Osteoblast (primary cell): ENCODE data around the gene OR1D5. TPM values are rescaled to one million over a fixed set of nuclear protein-coding genes. Genes with fewer than 3 reads are reported as not detected.

Source experiments
- DNase-seq: peaks from one replicate; pipeline ENCODE4 v3.0.0; 2011; ENCODE audit warnings: low spot score, mixed read lengths; ENCODE audit not compliant: insufficient read length; ENCODE audit errors: missing footprints
- H2AFZ ChIP-seq: 2 replicates; pipeline ENCODE4 v1.6.0; 2011; ENCODE audit warnings: mild to moderate bottlenecking, low read length
- H3K27ac ChIP-seq: 2 replicates; pipeline ENCODE4 v1.5.1; 2011; ENCODE audit warnings: mild to moderate bottlenecking, low read depth, low read length, moderate library complexity
- H3K27me3 ChIP-seq: 2 replicates; pipeline ENCODE4 v1.6.0; 2012; ENCODE audit warnings: mild to moderate bottlenecking, control low read depth, inconsistent platforms, low read length, moderate library complexity; ENCODE audit not compliant: insufficient read depth
- H3K36me3 ChIP-seq: 2 replicates; pipeline ENCODE4 v1.5.1; 2011; ENCODE audit warnings: mild to moderate bottlenecking, low read length, control low read depth, moderate library complexity; ENCODE audit not compliant: insufficient read depth
- H3K4me1 ChIP-seq: 2 replicates; pipeline ENCODE4 v1.5.1; 2011; ENCODE audit warnings: mild to moderate bottlenecking, low read length, control low read depth, moderate library complexity; ENCODE audit not compliant: insufficient read depth
- H3K4me2 ChIP-seq: 2 replicates; pipeline ENCODE4 v1.6.0; 2011; ENCODE audit warnings: mild to moderate bottlenecking, low read length; ENCODE audit not compliant: insufficient read depth
- H3K4me3 ChIP-seq: fragments of 200-600 bp; sonication (generic); 3 replicates; pipeline ENCODE4 v1.5.1; 2012; ENCODE audit warnings: mild to moderate bottlenecking, low read length, inconsistent platforms; ENCODE audit not compliant: insufficient read depth
- H3K79me2 ChIP-seq: 2 replicates; pipeline ENCODE4 v1.6.0; 2012; ENCODE audit warnings: mild to moderate bottlenecking, low read length, control low read depth, inconsistent platforms; ENCODE audit not compliant: insufficient read depth
- H3K9me3 ChIP-seq: 2 replicates; pipeline ENCODE4 v1.5.1; 2011; ENCODE audit warnings: low read depth, low read length, control low read depth
- H4K20me1 ChIP-seq: 2 replicates; pipeline ENCODE4 v1.6.0; 2012; ENCODE audit warnings: mild to moderate bottlenecking, low read length, control low read depth; ENCODE audit not compliant: insufficient read depth
- CTCF ChIP-seq: IDR thresholded peaks from 2 replicates; pipeline ENCODE4 v1.5.1; 2011; ENCODE audit warnings: mild to moderate bottlenecking, low read depth, low read length, moderate library complexity; ENCODE audit errors: extremely low read depth
- total RNA-seq: library from RNA; depleted of rRNA; stranded (reverse); fragments of >200 nt; gene quantifications from 2 replicates; pipeline ENCODE4 v1.2.3, GENCODE V29; 2012

Gene OR1D5
- total RNA-seq, 1 donor, result not detected

- Histone ChIP-seq H3K9me3 (no peaks in the 10 kb centered on the region), H3K4me3 (no peak overlapping the region), H3K4me1 (no peaks in the 10 kb centered on the region), H3K27me3 (no peaks in the 10 kb centered on the region), H4K20me1 (no peaks in the 10 kb centered on the region), H3K27ac (no peak overlapping the region), H3K79me2 (no peaks in the 10 kb centered on the region), H3K4me2 (no peak overlapping the region), H3K36me3 (no peaks in the 10 kb centered on the region), H2AFZ (no peak overlapping the region)
- no peak for TF ChIP-seq CTCF
- no peak for DNase-seq
Observed at GRCh38 chr17:3036800-3037199, 26.6 kb downstream of the OR1D5 start.

- Histone ChIP-seq H3K4me3 (no peak overlapping the region), H3K4me2 (no peak overlapping the region), H3K79me2 (no peaks in the 10 kb centered on the region), H3K27me3 (no peaks in the 10 kb centered on the region), H2AFZ (no peak overlapping the region), H3K27ac (no peak overlapping the region), H3K9me3 (no peaks in the 10 kb centered on the region), H4K20me1 (no peaks in the 10 kb centered on the region), H3K36me3 (no peaks in the 10 kb centered on the region), H3K4me1 (no peaks in the 10 kb centered on the region)
- TF ChIP-seq CTCF, result no peak
- DNase-seq, result no peak
Observed at GRCh38 chr17:3035968-3036280, 27.5 kb downstream of the OR1D5 start.

GRCh38 chr17:3035256-3035967 is 28.0 kb downstream of the OR1D5 start:
- no peak for DNase-seq
- no peaks in the 10 kb centered on the region for H3K9me3 ChIP-seq
- peaks cover under 1% of the 10 kb centered on the region for H3K4me1 ChIP-seq
- H3K4me3 ChIP-seq, result no peak overlapping the region
- H3K79me2 ChIP-seq, result no peaks in the 10 kb centered on the region
- TF ChIP-seq CTCF, result no peak
- H3K36me3 ChIP-seq, result no peaks in the 10 kb centered on the region
- H3K27ac ChIP-seq, result no peak overlapping the region
- H2AFZ ChIP-seq, result no peak overlapping the region
- H4K20me1 ChIP-seq, result no peaks in the 10 kb centered on the region
- H3K4me2 ChIP-seq, result no peak overlapping the region
- H3K27me3 ChIP-seq, result no peaks in the 10 kb centered on the region

GRCh38 chr17:3034578-3034920 is 28.9 kb downstream of the OR1D5 start:
- Histone ChIP-seq H3K4me2 (no peak overlapping the region), H2AFZ (no peak overlapping the region), H3K36me3 (no peaks in the 10 kb centered on the region), H3K9me3 (no peaks in the 10 kb centered on the region), H3K27me3 (no peaks in the 10 kb centered on the region), H3K27ac (no peak overlapping the region), H3K4me1 (peaks cover 5% of the 10 kb centered on the region), H3K4me3 (no peak overlapping the region), H3K79me2 (no peaks in the 10 kb centered on the region), H4K20me1 (no peaks in the 10 kb centered on the region)
- no peak for DNase-seq
- TF ChIP-seq CTCF, result no peak
